ENCODE results near the gene ATN1.

DNA sequence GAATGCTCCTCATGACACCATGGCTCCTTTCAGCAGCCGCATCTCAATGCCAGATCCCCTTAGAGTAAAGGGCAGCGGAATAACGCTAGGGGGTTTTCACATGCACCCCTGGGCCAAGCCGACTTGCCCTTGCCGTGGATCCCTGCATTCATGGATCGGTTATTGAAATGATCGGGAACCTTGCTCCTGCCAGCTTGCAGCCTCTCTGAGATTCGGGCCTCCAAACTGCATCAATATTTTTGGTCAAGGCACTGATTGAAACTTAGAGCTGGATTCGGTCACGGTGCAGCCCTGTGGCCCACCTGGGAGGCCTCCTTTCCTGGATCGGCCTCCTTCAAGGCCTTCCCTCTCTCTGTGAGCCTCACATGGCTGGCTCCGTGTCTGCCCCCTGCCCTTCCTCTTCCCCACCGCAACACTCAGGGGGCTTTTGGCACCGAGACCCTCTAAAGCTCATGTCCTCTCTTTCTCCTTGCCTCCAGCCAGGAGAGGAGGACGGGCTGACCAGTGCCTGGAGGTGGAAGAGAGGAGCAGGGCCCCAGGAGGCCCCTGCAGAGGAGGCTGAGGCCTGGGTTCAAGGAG, 25.2 kb downstream of the ATN1 start:
- TF ChIP-seq, protein P1, sequence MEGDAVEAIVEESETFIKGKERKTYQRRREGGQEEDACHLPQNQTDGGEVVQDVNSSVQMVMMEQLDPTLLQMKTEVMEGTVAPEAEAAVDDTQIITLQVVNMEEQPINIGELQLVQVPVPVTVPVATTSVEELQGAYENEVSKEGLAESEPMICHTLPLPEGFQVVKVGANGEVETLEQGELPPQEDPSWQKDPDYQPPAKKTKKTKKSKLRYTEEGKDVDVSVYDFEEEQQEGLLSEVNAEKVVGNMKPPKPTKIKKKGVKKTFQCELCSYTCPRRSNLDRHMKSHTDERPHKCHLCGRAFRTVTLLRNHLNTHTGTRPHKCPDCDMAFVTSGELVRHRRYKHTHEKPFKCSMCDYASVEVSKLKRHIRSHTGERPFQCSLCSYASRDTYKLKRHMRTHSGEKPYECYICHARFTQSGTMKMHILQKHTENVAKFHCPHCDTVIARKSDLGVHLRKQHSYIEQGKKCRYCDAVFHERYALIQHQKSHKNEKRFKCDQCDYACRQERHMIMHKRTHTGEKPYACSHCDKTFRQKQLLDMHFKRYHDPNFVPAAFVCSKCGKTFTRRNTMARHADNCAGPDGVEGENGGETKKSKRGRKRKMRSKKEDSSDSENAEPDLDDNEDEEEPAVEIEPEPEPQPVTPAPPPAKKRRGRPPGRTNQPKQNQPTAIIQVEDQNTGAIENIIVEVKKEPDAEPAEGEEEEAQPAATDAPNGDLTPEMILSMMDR (IDR thresholded peaks at IDR 0.05) = no peak
- TF ChIP-seq POLR2A (IDR thresholded peaks at IDR 0.05) = no peak

All from body of pancreas (tissue), 4 donors.